NCI-H2107 (cell line): ENCODE measurements around the gene LARP7.
"Not testable (repeated sequence)": the region's sequence is repeated elsewhere in the genome, so short reads cannot be mapped to it uniquely, and the experiment has no call there.

Experiments
- DNase-seq: peaks from one replicate; lab custom pipeline; 2025; lab: John Stamatoyannopoulos, UW

LARP7 gene

DNA sequence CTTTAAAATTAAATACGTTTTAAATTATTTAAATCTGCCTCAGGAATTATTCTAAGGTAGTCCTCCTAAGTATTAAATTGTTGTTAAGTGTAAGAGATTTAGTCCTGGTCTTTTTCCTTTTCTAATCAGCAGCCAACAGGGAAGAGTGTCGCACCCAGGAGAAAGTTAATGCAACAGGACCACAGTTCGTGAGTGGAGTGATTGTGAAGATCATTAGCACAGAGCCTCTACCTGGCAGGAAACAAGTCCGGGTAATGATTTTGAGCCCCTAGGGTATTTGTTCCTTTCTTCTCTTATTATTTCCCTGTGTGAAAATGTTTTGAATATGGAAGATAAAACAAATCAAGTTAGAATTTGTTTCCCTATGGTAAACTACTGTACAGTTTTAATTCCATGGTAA is 13.4 kb downstream of the LARP7 start:
- no peak for DNase-seq

- no peak for DNase-seq
These were observed 14.7 kb downstream of the LARP7 start for GRCh38 chr4:112651641-112652040.

GRCh38 chr4:112652216-112652615 is 15.3 kb downstream of the LARP7 start:
- DNase-seq: no peak

DNA sequence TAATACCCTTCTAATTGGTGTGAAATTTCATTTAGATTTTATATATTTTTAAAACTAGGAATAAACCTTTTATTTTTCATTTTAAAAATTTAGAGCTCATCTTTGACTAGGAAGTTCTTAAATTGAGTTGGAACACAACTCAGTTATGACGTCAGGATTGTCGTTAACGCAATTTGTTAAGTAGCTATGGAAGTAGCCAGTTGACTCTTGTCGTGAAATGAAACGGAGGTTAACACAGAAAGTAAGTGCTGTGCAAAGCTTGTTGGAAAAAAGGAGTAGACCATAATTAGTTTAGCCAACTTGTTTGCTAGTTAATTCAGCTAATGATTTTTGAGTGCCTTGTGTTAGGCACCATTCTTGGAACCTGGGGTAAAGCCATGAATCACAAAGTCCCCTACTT is 18.3 kb downstream of the LARP7 start:
- DNase-seq: no peak

DNA sequence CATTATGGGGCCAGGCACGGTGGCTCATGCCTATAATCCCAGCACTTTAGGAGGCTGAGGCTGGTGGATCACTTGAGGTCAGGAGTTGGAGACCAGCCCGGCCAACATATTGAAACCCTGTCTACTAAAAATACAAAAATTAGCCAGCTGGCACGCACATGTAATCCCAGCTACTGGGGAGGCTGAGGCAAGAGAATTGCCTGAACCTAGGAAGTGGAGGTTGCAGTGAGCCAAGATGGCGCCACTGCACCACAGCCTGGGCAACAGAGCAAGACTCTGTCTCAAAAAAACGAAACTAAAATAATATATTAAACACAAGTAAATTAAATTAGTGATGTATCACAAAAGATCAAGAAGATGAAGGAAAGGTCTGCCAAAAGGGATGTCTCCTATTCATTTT is 19.2 kb downstream of the LARP7 start:
- not testable (repeated sequence) for DNase-seq

DNA sequence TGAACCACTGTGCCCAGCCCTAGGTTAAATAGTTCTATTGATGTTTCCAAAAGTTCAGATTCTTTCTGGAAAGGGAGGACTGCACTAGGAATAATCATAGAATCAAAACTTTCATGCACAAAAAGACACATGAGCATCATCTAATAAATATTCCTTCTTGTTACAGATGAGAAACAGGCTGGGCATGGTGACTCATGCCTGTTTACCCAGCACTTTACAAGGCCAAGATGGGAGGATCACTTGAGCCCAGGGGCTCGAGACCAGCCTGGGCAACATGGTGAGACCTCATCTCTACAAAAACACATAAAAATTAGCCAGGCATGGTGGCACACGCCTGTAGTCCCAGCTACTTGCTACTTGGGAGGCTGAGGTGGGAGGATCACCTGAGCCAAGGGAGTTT is 27.7 kb downstream of the LARP7 start:
- DNase-seq: no peak

DNA sequence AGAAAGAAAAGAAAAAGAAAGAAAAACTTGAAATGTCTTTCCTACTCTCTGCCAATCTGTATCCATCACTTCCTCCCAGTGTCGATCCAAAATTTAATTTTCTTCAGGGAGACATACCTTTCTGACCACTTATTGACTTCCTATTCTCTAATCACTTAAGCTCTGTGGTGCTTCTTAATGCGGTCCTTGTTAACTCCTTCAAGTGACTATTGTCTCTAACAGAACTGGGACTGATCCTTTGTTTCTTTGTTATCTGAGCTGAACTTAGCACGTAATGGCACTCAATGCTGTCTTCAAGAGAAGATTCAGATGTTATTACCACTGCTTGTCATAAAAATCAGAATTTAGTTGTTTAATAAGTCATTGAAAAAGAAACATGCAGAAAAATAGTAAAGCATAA is 31.2 kb downstream of the LARP7 start:
- DNase-seq: no peak

DNA sequence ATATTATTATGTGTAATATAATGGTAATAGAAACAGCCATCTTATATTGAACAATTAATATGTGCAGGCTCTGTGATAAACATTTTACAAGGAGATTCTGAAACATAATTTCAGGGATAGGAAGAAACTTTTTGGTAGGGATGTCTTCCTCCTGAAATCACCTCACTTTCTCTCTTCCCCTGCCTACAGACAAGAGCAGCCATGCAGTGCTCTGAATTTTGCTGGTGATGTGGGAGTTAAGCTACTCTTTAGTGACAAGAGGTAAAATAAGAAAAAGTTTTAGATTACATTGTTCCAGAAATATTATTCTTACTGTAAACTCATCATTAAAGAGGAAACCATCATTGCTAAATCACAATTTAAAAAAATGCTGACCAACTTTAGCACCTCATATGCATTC is 36.1 kb downstream of the LARP7 start:
- DNase-seq: no peak

DNA sequence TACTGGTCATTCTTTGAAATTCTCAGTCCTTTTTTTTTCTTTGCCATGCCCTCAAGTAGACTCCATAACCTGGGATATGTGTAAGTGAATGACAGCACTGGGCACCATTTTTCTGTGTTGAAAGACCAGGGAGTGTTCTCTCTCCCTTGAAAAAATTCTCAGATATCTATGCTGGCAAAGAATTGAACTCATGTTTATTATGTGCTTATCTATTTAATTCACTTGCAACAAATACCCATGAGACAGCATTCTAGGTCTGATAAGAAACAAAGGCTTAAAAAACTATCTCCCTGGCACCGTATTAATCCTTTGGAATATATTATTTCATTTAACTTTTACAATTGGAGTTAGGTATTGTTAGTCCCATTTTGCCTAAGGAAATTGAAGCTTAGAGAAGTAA is 36.7 kb downstream of the LARP7 start:
- no peak for DNase-seq

DNA sequence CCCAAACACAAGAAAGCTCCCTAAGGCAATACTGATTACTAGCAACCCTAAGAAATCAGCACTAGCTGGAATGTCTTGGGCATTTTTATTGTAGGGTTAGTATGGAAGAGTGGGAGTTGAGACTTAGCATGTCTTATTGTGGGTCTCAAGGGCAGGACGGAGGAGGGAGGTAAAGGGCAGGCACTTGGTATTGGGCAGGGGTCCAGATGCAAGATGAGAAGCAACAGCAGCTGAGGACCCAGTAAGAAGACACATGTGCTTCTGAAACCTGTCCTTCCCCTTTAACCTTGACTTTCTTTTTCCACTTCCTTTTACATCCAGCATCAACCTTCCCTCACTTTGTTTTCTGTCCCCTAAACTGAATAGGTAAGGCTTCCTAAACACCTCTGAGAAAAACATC is 37.4 kb downstream of the LARP7 start:
- DNase-seq: no peak

- no peak for DNase-seq
These were observed 40.7 kb downstream of the LARP7 start for GRCh38 chr4:112677519-112678091.

GRCh38 chr4:112680996-112681395 is 44.1 kb downstream of the LARP7 start:
- DNase-seq: no peak

DNA sequence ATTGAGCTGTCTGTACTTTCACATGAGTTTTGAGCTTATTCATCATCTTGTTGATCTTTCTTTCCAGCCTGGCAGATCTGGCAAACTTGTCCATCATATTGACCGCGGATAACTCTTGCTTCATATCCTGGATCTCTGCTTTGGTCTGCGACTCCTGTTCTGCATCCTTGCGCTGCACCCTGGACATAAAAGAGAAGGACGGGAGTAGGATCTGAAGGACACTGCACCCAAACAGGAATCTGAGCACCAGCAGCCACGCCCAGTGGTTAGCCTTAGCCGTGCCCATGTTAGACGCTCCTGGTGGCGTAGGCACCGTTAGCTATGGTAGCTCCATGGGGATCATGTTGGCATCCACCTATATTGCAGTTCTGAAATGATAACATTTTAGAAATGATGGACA is 56.6 kb downstream of the LARP7 start:
- no peak for DNase-seq

GRCh38 chr4:112700679-112701078 is 63.7 kb downstream of the LARP7 start:
- DNase-seq: no peak

- DNase-seq: no peak
These were observed 65.9 kb downstream of the LARP7 start for GRCh38 chr4:112702892-112703291.

- DNase-seq: no peak
These were observed 67.4 kb downstream of the LARP7 start for GRCh38 chr4:112704322-112704721.

- DNase-seq: no peak
These were observed 68.3 kb downstream of the LARP7 start for GRCh38 chr4:112704991-112705845.

DNA sequence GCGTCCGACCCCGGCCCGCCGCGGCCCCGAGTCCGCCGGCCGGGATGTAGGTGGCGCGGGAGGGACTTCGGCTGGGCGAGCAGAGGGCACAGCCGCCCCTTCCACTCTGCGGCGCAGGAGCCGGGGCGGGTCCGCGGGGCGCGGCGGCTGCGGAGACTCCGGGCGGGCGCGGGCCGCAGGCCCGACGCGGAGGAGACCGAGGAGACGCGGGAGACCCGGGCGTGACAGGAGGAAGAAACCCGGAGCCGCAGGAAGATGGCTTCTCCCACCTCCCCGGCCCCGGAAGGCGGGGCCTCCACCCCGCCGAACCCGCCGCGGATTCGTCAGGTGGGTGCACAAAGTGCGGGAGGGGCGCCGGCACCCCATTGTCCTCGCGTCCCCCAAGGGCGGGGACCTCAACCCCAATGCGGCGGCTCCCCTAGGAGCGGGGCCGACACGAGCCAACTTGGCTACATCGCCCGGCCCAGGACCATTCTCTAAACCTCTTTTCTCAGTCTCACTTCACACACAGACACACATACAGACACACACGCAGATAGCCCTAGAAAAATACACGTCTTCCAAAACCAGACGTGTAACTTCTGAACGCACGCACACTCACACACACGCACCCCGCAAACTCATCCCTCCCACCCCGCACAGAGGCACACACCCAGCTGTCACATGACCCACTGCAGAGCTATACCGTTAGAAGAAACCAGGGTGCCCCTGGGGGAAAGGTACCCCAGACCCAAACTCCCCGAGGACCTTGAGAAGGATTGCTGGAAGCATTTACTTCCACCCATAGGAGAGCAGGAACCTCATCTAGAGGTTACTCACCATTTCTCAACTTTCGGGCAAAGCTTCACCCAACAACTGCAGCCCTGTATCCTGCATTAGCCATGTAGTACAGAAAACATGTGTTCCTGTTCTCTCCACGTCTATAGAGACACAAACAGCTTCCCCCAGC is 69.2 kb downstream of the LARP7 start:
- not testable (repeated sequence) for DNase-seq

DNA sequence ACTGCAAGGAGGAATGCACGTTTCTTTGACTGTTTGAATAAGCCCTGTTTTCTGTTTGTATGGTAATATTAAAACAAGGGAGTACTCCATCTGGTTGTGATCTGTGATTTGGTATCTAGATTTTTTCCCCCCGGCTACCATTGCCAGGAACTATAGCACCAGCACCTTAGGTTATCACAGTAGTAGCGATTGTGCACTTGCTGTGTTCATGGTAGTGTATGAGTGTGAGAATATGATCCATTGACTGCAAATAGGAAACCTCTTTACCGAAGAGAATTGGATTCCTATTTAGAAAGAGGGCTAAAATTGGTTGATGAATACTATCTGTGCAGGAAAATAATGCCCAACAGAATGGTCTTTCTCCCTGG is 69.9 kb downstream of the LARP7 start:
- no peak for DNase-seq
